Activated CD4-positive, alpha-beta T cell treated with anti-CD3 and anti-CD28 coated beads, Interleukin-2, Interleukin-4, amounts not matched to agents 100 ng/mL and 50 ng/mL, durations not matched to agents 16 hours and 8 hours (primary cell): Measurements from ENCODE around the gene TPT1.
"Not testable (repeated sequence)": the region's sequence is repeated elsewhere in the genome, so short reads cannot be mapped to it uniquely, and the experiment has no call there.

ENCODE experiments used
- DNase-seq: peaks from one replicate; pipeline ENCODE4 v3.0.0-alpha.2; 2020; ENCODE audit warnings: low spot score

Gene TPT1

GRCh38 chr13:45341034-45341798, at the start of gene TPT1:
TSS of gene TPT1 (minus strand) at chr13:45341183. CDS start at chr13:45341069, 114 bp downstream.
- DNase-seq: peak; percentile 99

- DNase-seq: not testable (repeated sequence)
Measured at GRCh38 chr13:45390348-45390747, 49.4 kb upstream of the TPT1 start.

DNA sequence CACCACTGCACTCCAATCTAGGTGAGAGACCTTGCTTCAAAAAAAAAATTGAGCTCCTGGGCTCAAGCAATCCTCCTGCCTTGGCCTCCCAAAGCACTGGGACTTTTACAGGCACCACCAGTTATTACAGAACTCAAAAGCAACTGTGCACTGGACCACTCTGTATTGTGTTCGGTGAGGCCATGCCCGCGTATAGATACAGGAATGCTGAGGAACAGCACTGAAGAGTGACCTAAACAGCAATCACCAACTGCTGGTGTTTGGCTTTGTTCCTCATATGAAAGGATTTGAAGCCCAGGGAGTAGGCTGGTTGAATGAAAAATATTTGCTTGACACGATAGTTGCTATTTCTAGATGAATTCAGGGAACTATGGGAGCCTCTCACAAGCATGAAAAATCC, 47.7 kb upstream of the TPT1 start:
- DNase-seq: no peak

GRCh38 chr13:45386892-45387575, 46.1 kb upstream of the TPT1 start:
- not testable (repeated sequence) for DNase-seq

DNA sequence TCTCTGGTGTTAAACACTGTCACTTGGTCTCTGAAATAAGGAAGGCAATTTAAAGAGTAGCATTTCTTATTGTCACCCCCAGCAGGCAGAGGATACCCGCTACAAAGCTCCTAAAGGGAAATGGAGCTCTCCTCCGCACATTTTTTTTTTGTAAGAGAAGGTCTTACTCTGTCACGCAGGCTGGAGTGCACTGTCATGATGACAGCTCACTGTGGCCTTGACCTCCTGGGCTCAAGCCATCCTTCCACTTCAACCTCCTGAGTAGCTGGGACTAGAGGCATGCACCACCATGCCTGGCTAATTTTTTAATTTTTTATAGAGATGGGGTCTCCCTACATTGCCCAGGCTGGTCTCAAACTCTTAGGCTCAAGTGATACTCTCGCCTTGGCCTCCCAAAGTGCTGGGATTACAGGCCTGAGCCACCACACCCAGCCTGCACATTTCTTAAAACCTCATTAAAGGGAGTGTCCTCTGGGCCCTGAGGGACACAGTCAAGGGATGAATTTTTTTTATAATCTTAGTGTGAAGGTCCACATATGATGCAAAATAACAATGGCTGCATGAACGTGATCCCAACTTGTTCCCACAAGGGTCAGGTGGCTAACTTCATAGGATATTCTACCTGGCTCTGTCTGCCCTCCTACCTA, 45.0 kb upstream of the TPT1 start:
- DNase-seq: no peak

DNA sequence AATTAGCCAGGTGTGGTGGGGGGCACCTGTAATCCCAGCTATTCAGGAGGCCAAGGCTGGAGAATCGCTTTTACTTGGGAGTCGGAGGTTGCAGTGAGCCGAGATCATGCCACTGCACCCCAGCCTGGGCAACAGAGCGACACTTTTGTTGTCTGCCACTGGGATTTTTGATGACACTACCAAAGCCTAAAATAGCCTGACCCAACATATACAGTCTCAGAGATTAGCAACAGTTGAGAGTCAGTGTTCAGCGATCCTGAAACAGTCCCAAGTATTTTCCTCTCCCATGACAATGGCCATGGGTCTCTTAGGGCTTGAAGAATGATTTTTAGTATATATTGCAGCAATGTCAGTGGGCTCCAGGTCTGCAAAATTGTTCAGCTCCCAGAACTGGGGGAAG, 44.3 kb upstream of the TPT1 start:
- no peak for DNase-seq

GRCh38 chr13:45384474-45385174, 43.6 kb upstream of the TPT1 start:
- no peak for DNase-seq

GRCh38 chr13:45382739-45383138, 41.8 kb upstream of the TPT1 start:
- DNase-seq: not testable (repeated sequence)

GRCh38 chr13:45381196-45381595, 40.2 kb upstream of the TPT1 start:
- DNase-seq: no peak

DNA sequence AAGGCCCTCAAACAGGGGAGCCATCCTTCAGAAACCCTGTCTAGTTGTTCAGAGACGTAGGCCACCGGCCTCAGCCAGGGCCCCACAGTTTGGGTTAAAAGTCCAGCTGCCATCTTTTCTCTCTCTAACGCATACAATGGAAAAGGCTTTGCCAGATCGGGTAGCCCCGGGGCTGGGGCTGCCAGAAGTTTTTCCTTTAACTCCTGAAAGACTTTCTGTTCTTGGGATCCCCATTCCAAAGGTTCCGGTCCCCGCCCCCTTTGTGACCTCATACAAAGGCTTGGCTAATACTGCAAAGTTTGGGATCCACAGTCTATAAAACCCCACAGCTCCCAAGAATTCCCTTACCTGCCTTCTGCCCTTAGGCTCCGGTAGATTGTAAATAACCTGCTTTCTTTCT, 39.7 kb upstream of the TPT1 start:
- DNase-seq: not testable (repeated sequence)

- not testable (repeated sequence) for DNase-seq
Measured at GRCh38 chr13:45379516-45379915, 38.5 kb upstream of the TPT1 start.

DNA sequence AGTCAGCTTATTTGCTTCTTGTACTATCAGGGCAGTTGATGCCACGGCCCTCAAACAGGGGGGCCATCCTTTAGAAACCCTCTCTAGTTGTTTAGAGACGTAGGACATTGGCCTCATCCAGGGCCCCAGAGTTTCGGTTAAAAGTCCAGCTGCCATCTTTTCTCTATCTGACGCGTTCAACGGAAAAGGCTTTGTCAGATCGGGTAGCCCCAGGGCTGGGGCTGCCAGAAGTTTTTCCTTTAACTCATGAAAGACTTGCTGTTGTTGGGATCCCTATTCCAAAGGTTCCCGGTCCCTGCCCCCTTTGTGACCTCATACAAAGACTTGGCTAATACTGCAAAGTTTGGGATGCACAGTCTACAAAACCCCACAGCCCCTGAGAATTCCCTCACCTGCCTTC, 37.8 kb upstream of the TPT1 start:
- not testable (repeated sequence) for DNase-seq

GRCh38 chr13:45377314-45377713, 36.3 kb upstream of the TPT1 start:
- DNase-seq: not testable (repeated sequence)

DNA sequence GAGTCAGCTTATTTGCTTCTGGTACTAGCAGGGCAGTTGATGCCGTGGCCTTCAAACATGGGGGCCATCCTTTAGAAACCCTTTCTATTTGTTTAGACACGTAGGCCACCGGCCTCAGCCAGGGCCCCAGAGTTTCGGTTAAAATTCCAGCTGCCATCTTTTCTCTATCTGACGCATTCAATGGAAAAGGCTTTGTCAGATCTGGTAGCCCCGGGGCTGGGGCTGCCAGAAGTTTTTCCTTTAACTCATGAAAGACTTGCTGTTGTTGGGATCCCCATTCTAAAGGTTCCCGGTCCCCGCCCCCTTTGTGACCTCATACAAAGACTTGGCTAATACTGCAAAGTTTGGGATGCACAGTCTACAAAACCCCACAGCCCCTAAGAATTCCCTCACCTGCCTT, 35.7 kb upstream of the TPT1 start:
- DNase-seq: not testable (repeated sequence)

GRCh38 chr13:45374917-45375316, 33.9 kb upstream of the TPT1 start:
- no peak for DNase-seq

DNA sequence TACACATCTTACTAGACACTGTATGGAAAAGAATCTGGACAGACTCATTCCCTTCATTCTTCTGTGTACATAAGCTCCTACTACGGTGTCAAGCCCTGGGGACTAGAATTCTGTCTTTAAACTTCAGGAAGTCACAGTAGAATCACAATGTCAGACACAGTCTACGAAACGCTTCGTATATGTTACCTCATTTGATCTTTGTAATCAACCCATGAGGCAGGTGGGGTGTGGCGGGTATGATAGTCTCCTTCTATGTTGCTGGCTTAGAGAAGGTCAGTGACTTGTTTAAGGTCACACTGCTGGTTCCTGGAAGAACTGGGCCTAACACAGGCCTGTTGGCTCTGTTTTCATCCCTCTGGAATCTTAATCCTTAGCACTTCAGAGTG, 32.2 kb upstream of the TPT1 start:
- DNase-seq: no peak

DNA sequence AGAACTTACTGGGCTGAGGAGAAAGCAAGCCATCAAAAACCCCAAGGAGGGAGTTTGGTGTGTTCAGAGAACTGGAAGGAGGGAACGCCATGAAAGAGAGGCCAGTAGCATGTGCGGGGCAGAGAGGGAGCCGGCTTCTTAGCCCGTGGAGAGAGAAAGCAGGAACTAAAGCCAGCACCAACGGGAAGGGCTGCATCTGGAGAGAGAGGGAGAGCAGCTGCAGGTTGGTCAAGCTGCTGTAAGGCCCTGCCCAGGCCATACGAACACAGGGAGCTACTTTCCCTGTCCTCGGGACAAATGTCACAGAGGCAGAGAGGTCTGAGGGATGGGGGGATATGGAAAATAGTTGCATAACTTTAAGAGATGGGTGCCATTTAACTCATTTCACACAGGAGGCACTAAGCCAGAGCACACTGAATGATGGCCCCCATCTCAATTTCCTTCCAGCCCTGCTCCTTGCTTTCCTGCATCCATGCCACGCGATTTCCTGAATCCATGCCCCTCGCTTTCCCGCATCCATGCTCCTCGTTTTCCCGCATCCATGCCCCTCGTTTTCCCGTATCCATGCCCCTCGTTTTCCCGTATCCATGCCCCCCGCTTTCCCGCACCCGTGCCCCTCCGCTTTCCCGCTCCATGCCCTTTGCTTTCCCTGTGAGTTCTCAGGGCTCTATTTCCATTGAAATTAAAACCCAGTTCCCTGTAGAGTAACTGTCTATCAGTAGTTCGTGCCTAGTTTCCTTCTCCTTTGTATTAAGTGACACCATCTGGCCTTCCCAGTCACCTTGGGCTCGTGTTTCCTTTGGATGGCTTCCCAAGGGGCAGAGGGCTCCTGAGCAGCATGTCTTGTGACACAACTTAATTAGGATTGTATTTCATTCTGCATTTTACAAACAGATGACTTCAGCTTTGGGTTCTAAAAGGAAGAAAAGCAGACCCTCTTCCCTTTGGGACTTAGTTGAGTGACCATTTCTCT, 31.5 kb upstream of the TPT1 start:
- no peak for DNase-seq

DNA sequence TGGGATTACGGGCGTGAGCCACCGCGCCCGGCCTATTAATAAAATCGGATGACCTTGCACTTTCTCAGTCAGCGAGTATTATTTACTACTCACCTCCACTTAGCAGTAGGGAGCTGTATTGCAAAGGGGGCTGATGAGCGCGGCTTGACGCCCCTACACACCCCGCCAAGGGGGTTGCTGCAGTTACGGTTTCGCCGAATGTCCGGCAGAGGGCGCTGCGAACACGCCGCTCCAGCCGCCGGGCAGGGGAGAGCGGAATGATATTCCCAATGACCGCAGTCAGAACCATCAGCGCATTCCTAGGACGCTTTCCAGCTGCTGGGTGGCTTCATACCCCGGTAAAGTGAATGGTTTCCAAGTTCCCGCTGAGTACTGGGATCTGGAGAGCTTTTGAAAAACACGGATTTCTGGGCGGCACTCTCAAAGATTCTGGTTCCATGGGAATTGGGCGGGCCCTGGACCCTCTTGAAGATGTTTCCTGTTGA, 30.0 kb upstream of the TPT1 start:
- DNase-seq: peak; percentile 39

- DNase-seq: no peak
Measured at GRCh38 chr13:45369116-45369515, 28.1 kb upstream of the TPT1 start.

DNA sequence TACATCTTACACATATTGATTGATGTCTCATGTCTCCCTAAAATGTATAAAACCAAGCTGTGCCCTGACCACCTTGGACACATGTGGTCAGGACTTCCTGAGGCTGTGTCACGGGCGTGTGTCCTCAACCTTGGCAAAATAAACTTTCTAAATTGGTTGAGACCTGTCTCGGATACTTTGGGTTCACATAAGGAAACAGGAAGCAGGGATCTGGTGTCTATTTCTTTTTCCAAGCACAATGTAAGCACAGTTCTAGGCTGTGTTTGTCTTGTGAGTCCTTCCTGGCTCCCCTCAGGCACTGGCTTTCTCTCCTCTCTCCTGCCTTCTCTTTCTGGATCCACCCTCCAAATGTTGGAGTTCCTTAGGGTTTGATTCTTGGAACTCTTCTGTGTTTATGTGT, 27.6 kb upstream of the TPT1 start:
- no peak for DNase-seq

GRCh38 chr13:45368005-45368404, 27.0 kb upstream of the TPT1 start:
- DNase-seq: no peak
